Activated CD8-positive, alpha-beta T cell treated with anti-CD3 and anti-CD28 coated beads for 36 hours (primary cell): ENCODE results near the gene ZNF547. TPM values are rescaled to one million over a fixed set of nuclear protein-coding genes. Genes with fewer than 3 reads are reported as not detected.
A peak's percentile ranks its signal among the peaks of the same experiment; 100 is the strongest.
"Not testable (repeated sequence)": the region's sequence is repeated elsewhere in the genome, so short reads cannot be mapped to it uniquely, and the experiment has no call there.

Source experiments
- ATAC-seq: fragments of 200-7000 bp; cut with Tn5 transposase; one replicate; pipeline ENCODE4 v1.10.0; 2021; ENCODE audit warnings: mild to moderate bottlenecking, moderate library complexity
- CTCF ChIA-PET: fragments of 350-600 bp; sonication (Branson Sonifier 250); formaldehyde crosslinking; loops from one replicate; lab custom pipeline; 2021; ENCODE audit warnings: antibody characterized with exemption; lab: Charles Lee
- POLR2A ChIA-PET: fragments of 350-600 bp; sonication (Branson Sonifier 250); formaldehyde crosslinking; loops from one replicate; lab custom pipeline; 2021; ENCODE audit warnings: antibody characterized with exemption; lab: Charles Lee
- DNase-seq: peaks from one replicate; pipeline ENCODE4 v3.0.0-alpha.2; 2020
- H3K27ac Mint-ChIP-seq: one replicate; pipeline ENCODE4 v1.8.0; 2021; ENCODE audit warnings: mild to moderate bottlenecking, mixed read lengths
- H3K27me3 Mint-ChIP-seq: one replicate; pipeline ENCODE4 v1.8.0; 2021; ENCODE audit warnings: mixed read lengths
- H3K36me3 Mint-ChIP-seq: one replicate; pipeline ENCODE4 v1.8.0; 2021; ENCODE audit warnings: low read depth, mixed read lengths
- H3K4me1 Mint-ChIP-seq: one replicate; pipeline ENCODE4 v1.8.0; 2021; ENCODE audit warnings: low read depth, mixed read lengths
- H3K4me3 Mint-ChIP-seq: one replicate; pipeline ENCODE4 v1.8.0; 2021; ENCODE audit warnings: mild to moderate bottlenecking, moderate library complexity, mixed read lengths
- H3K9me3 Mint-ChIP-seq: one replicate; pipeline ENCODE4 v1.8.0; 2021; ENCODE audit warnings: mixed read lengths
- intact Hi-C: fragments of 100-400 bp; cut with micrococcal nuclease; formaldehyde crosslinking; loops from one replicate; pipeline ENCODE4 v1.10.0; 2022
- total RNA-seq, 2 experiments: library from RNA; stranded (reverse); gene quantifications; one replicate each; pipeline ENCODE4 v1.2.3, GENCODE V29; 2021
- TF ChIP-seq, protein P1 (sequence below): fragments of 200-600 bp; IDR thresholded peaks from one replicate; pipeline ENCODE4 v1.8.0; 2022; ENCODE audit warnings: antibody characterized with exemption, mild to moderate bottlenecking

ZNF547 gene
- total RNA-seq, 2 experiments from 2014 or later, result 1.3 to 1.5 TPM

DNA sequence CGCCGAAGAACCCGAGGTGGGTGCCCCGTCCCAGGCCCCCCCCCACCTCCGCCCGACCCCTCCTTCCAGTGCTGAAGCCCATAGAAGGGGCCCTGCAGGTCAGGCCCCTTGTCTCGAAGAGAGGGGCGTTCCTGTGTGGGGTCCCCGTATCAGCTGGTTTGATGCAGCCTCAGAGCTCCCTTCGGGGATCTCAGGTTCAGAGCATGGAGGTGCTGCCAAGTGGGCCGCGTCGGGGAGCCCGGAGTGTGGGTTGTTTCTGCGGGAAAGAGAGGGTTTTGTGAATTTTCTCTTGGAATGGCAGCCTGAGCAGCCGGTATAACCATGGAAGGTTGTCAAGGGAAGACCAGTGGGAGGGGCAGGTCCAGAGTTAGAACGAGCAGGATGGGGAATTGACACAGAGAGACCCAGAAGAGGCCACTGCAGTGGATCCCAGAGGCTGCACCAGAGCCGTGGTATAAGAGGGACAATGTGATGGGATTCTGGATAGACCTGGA lies 384 bp downstream of the ZNF547 start:
- no peaks in the 10 kb centered on the region for H3K27me3 Mint-ChIP-seq
- ChIA-PET CTCF (no interaction called here), POLR2A (interaction anchor here (1.1 to 1.7 kb wide), 3 partner anchors 10 to 415 kb away, joined by 3 to 4 read pairs (median 3); no protein-coding TSS in a partner anchor)
- peaks cover 34% of the 10 kb centered on the region for H3K36me3 Mint-ChIP-seq
- ATAC-seq, result peak; percentile 10
- H3K9me3 Mint-ChIP-seq, result peaks cover 28% of the 10 kb centered on the region
- no peak for DNase-seq
- H3K4me3 Mint-ChIP-seq, result peak overlapping the region; percentile 86
- H3K27ac Mint-ChIP-seq, result peak overlapping the region; percentile 97
- peaks cover 14% of the 10 kb centered on the region for H3K4me1 Mint-ChIP-seq
- TF ChIP-seq, protein P1, sequence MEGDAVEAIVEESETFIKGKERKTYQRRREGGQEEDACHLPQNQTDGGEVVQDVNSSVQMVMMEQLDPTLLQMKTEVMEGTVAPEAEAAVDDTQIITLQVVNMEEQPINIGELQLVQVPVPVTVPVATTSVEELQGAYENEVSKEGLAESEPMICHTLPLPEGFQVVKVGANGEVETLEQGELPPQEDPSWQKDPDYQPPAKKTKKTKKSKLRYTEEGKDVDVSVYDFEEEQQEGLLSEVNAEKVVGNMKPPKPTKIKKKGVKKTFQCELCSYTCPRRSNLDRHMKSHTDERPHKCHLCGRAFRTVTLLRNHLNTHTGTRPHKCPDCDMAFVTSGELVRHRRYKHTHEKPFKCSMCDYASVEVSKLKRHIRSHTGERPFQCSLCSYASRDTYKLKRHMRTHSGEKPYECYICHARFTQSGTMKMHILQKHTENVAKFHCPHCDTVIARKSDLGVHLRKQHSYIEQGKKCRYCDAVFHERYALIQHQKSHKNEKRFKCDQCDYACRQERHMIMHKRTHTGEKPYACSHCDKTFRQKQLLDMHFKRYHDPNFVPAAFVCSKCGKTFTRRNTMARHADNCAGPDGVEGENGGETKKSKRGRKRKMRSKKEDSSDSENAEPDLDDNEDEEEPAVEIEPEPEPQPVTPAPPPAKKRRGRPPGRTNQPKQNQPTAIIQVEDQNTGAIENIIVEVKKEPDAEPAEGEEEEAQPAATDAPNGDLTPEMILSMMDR, result no peak
- intact Hi-C loops, result loop anchor here (10.0 kb wide), 1 partner anchor 79 kb away; the partner anchor contains the start of gene ZNF460

DNA sequence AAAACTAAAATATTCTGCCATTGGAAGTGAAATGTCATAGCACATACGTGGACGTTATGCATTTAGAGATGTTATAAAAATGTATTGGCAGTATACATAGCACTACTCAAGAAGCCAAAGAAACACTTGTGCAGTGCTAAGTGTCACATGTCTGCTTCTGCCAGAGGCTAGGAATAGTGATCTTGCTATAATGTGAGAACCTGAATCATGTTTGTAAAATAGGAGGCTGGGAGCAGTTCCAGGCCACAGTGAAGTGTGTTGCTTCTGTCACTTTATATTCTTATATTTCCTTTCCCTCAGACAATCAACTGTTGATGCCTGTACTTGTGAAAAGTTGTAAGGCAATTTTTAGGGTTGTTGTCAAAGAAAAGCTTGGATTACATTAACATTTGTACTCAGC lies 3.4 kb downstream of the ZNF547 start:
- Mint-ChIP-seq H3K27ac (no peak overlapping the region), H3K9me3 (peaks cover 15% of the 10 kb centered on the region), H3K4me3 (no peak overlapping the region), H3K27me3 (no peaks in the 10 kb centered on the region), H3K4me1 (peaks cover 14% of the 10 kb centered on the region), H3K36me3 (peaks cover 35% of the 10 kb centered on the region)
- TF ChIP-seq, protein P1, result no peak
- CTCF ChIA-PET, result no interaction called here
- DNase-seq (no peak), ATAC-seq (no peak)
- POLR2A ChIA-PET, result no interaction called here
- intact Hi-C loops, result loop anchor here (10.0 kb wide), 1 partner anchor 82 kb away; the partner anchor contains the start of gene ZNF460

DNA sequence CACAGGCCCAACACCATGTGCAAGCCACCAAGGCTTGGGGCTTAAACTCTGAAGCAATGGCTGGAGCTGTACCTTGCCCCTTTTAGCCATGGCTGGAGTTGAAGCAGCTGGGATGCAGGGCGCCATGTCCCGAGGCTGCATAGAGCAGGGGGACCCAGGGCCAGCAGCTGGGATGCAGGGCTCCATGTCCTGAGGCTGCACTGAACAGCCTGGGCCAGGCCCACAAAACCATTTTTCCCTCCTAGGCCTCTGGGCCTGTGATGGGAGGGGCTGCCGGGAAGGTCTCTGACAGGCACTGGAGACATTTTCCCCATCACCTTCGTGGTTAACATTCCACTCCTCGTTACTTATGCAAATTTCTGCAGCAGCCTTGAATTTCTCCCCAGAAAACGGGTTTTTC lies 10.8 kb downstream of the ZNF547 start:
- DNase-seq (no peak), ATAC-seq (no peak)
- H3K4me1 Mint-ChIP-seq, result no peaks in the 10 kb centered on the region
- peaks cover 47% of the 10 kb centered on the region for H3K9me3 Mint-ChIP-seq
- no peak overlapping the region for H3K27ac Mint-ChIP-seq
- CTCF ChIA-PET, result no interaction called here
- TF ChIP-seq, protein P1, result no peak
- H3K4me3 Mint-ChIP-seq, result no peak overlapping the region
- intact Hi-C loops, result no loop called here
- POLR2A ChIA-PET, result no interaction called here
- peaks cover 85% of the 10 kb centered on the region for H3K36me3 Mint-ChIP-seq
- no peaks in the 10 kb centered on the region for H3K27me3 Mint-ChIP-seq

DNA sequence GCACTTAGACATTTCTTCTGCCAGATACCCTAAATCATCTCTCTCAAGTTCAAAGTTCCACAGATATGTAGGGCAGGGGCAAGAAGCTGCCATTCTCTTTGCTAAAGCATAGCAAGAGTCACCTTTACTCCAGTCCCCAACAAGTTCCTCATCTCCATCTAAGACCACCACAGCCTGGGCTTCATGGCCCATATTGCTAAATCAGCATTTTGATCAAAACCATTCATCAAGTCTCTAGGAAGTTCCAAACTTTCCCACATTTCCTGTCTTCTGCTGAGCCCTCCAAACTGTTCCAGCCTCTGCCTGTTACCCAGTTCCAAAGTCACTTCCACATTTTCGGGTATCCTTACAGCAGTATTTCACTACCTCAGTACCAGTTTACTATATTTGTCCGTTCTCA lies 11.3 kb downstream of the ZNF547 start:
- intact Hi-C loops, H3K27ac Mint-ChIP-seq, DNase-seq, ATAC-seq, H3K4me1 Mint-ChIP-seq, H3K4me3 Mint-ChIP-seq, H3K27me3 Mint-ChIP-seq, CTCF ChIA-PET, POLR2A ChIA-PET: not testable (repeated sequence)
- Mint-ChIP-seq H3K36me3 (peaks cover 88% of the 10 kb centered on the region), H3K9me3 (peaks cover 52% of the 10 kb centered on the region)

DNA sequence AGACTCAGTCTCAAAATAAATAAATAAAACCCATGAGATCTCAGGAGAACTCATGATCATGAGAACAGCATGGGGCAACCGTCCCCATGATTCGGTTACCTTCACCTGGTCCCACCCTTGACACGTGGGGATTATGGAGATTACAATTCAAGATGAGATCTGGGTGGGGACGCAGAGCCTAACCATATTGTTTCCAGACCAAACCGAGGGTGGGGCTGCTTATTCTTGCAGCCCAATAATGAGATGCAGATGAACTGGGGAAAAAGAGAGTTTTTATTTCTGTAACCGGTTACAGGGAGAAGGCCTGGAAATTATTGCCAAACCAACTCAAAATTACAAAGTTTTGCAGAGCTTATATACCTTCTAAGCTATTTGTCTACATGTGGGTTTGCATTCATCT lies 12.8 kb downstream of the ZNF547 start:
- no peak for ATAC-seq
- POLR2A ChIA-PET, result no interaction called here
- TF ChIP-seq, protein P1, result no peak
- DNase-seq, result no peak
- H3K4me1 Mint-ChIP-seq, result no peaks in the 10 kb centered on the region
- H3K4me3 Mint-ChIP-seq, result no peak overlapping the region
- H3K9me3 Mint-ChIP-seq, result peaks cover 64% of the 10 kb centered on the region
- intact Hi-C loops, result no loop called here
- no peak overlapping the region for H3K27ac Mint-ChIP-seq
- H3K27me3 Mint-ChIP-seq, result no peaks in the 10 kb centered on the region
- CTCF ChIA-PET, result no interaction called here
- H3K36me3 Mint-ChIP-seq, result peaks cover 83% of the 10 kb centered on the region
